Left ventricle myocardium inferior (tissue), 1 donor: ENCODE measurements around the gene CHMP1B. TPM values are rescaled to one million over a fixed set of nuclear protein-coding genes. Genes with fewer than 3 reads are reported as not detected.

Experiments used
- DNase-seq: peaks from one replicate; pipeline ENCODE4 v3.0.0-alpha.2; 2020
- H3K27ac ChIP-seq: fragments of 200-600 bp; replicated peaks from 2 replicates; pipeline ENCODE4 v1.8.0; 2021
- H3K27me3 ChIP-seq: fragments of 200-600 bp; 2 replicates; pipeline ENCODE4 v1.8.0; 2021; ENCODE audit warnings: low read depth
- H3K36me3 ChIP-seq: fragments of 200-600 bp; 2 replicates; pipeline ENCODE4 v1.8.0; 2021
- H3K4me1 ChIP-seq: fragments of 200-600 bp; 2 replicates; pipeline ENCODE4 v1.8.0; 2021
- H3K4me3 ChIP-seq: fragments of 200-600 bp; 2 replicates; pipeline ENCODE4 v1.8.0; 2021; ENCODE audit warnings: mild to moderate bottlenecking, moderate library complexity
- H3K9me3 ChIP-seq: fragments of 200-600 bp; replicated peaks from 2 replicates; pipeline ENCODE4 v1.8.0; 2021
- CTCF ChIP-seq: fragments of 200-600 bp; IDR thresholded peaks from 2 replicates; pipeline ENCODE4 v1.8.0; 2021; ENCODE audit warnings: antibody characterized with exemption, mild to moderate bottlenecking, borderline replicate concordance
- intact Hi-C: fragments of 100-400 bp; cut with micrococcal nuclease; formaldehyde crosslinking; loops from one replicate; pipeline ENCODE4 v1.11.0; 2022
- total RNA-seq: library from RNA; stranded (reverse); fragmentation: NEBNext Ultra II Directional; extraction: Animal tissue kit (Norgen Biotek cat#: 25700); gene quantifications from one replicate; pipeline ENCODE4 v1.2.1, GENCODE V29; 2021
- donor health status: DM: no; HTN: yes; CAD: no; lungs with severe emphysema.

The CHMP1B gene
- total RNA-seq, 1 donor from 2014 or later, result 30.4 TPM

GRCh38 chr18:11839556-11839955, 11.7 kb upstream of the CHMP1B start:
- Histone ChIP-seq H3K27me3 (no peaks in the 10 kb centered on the region), H3K27ac (no peak overlapping the region), H3K4me3 (no peak overlapping the region), H3K4me1 (no peaks in the 10 kb centered on the region), H3K9me3 (no peaks in the 10 kb centered on the region), H3K36me3 (no peaks in the 10 kb centered on the region)
- no peak for TF ChIP-seq CTCF
- DNase-seq, result no peak
- intact Hi-C loops, result no loop called here

- intact Hi-C loops, result no loop called here
- no peaks in the 10 kb centered on the region for H3K27me3 ChIP-seq
- DNase-seq, result no peak
- no peaks in the 10 kb centered on the region for H3K36me3 ChIP-seq
- no peak overlapping the region for H3K4me3 ChIP-seq
- no peak overlapping the region for H3K27ac ChIP-seq
- H3K4me1 ChIP-seq, result no peaks in the 10 kb centered on the region
- TF ChIP-seq CTCF, result no peak
- no peaks in the 10 kb centered on the region for H3K9me3 ChIP-seq
Observed at GRCh38 chr18:11840493-11840892, 10.7 kb upstream of the CHMP1B start.

GRCh38 chr18:11842562-11842961, 8.7 kb upstream of the CHMP1B start:
- no peaks in the 10 kb centered on the region for H3K36me3 ChIP-seq
- H3K4me1 ChIP-seq, result no peaks in the 10 kb centered on the region
- no peak overlapping the region for H3K4me3 ChIP-seq
- DNase-seq, result no peak
- intact Hi-C loops, result no loop called here
- H3K27me3 ChIP-seq, result no peaks in the 10 kb centered on the region
- H3K9me3 ChIP-seq, result no peaks in the 10 kb centered on the region
- TF ChIP-seq CTCF, result no peak
- no peak overlapping the region for H3K27ac ChIP-seq

- Histone ChIP-seq H3K9me3 (no peaks in the 10 kb centered on the region), H3K4me3 (no peak overlapping the region), H3K4me1 (peaks cover 2% of the 10 kb centered on the region), H3K36me3 (no peaks in the 10 kb centered on the region), H3K27me3 (no peaks in the 10 kb centered on the region), H3K27ac (no peak overlapping the region)
- DNase-seq, result no peak
- TF ChIP-seq CTCF, result no peak
- intact Hi-C loops, result no loop called here
Observed at GRCh38 chr18:11844436-11844835, 6.8 kb upstream of the CHMP1B start.

- H3K27me3 ChIP-seq, result no peaks in the 10 kb centered on the region
- intact Hi-C loops, result no loop called here
- no peaks in the 10 kb centered on the region for H3K9me3 ChIP-seq
- H3K4me1 ChIP-seq, result peaks cover 8% of the 10 kb centered on the region
- no peak for DNase-seq
- no peak overlapping the region for H3K4me3 ChIP-seq
- H3K36me3 ChIP-seq, result no peaks in the 10 kb centered on the region
- no peak for TF ChIP-seq CTCF
- H3K27ac ChIP-seq, result no peak overlapping the region
Observed at GRCh38 chr18:11845654-11846053, 5.6 kb upstream of the CHMP1B start.

- intact Hi-C loops, result no loop called here
- Histone ChIP-seq H3K27ac (no peak overlapping the region), H3K4me3 (no peak overlapping the region), H3K9me3 (no peaks in the 10 kb centered on the region), H3K36me3 (no peaks in the 10 kb centered on the region), H3K4me1 (peaks cover 24% of the 10 kb centered on the region), H3K27me3 (no peaks in the 10 kb centered on the region)
- no peak for TF ChIP-seq CTCF
- DNase-seq, result no peak
Observed at GRCh38 chr18:11847811-11848210, 3.4 kb upstream of the CHMP1B start.
